ENCODE measurements around the gene MACROD1.
A peak's percentile ranks its signal among the peaks of the same experiment; 100 is the strongest.

- TF ChIP-seq ZNF57 (CRISPR knock-in tag; IDR thresholded peaks at IDR 0.05) (no peak), CTCF (IDR thresholded peaks at IDR 0.05 in 2 of 3, conservative IDR thresholded peaks at IDR 0.05 in 1 of 3; ENCODE audit: insufficient read depth in 2 of 3, low read depth in 1 of 3, low read length in 3 of 3) (peak in 2 of 3 experiments; percentile 13 to 22; a peak in 2 of 6 replicates), RFX5 (IDR thresholded peaks at IDR 0.05; ENCODE audit: low read depth, low read length) (no peak)
Observed at GRCh38 chr11:64165481-64165841, 452 bp downstream of the MACROD1 start.
